Retina (tissue), 1 donor: ENCODE results near the gene ABLIM1.

Experiments
- DNase-seq: peaks from one replicate; pipeline ENCODE4 v3.0.0-alpha.2; 2016

ABLIM1 gene

DNA sequence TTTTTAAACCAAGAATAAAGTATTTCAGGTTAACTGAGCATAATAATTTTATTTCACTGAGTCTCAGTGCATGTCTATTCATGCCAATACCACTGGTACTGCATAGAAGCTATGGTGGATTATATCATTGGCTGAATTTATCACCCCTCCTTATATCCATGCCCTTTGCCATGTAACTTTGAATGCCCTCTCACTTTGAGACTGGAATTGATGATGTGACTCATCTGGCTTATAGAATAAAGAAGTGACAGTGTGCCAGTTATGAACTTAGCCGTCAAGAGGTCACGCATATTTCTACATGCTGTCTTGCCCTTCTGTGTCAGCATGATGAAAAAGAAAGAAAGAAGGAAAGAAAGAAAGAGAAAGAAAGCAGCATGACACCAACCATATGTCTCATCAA is 20.7 kb upstream of the ABLIM1 start:
- DNase-seq = no peak

- DNase-seq = no peak
Observed at GRCh38 chr10:114678336-114678735, 20.3 kb upstream of the ABLIM1 start.

DNA sequence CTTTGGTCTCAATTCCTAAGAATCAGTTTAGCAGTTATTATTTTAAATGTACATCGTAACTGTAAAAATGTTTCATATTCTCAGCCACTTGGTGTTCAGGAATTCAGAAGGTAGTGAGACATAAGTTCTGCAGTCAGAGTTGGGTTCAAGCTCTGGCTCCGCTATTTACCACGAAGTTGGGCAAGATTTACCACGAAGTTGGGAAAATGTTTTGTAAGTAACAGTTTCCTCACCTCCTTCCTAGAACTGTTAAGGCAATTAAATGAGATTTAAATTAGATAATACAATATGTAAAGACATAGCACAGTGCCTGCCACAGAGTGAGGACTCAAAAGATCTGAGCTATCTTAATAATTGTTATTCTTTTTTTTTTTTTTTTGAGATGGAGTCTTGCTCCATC is 16.3 kb upstream of the ABLIM1 start:
- DNase-seq = no peak

GRCh38 chr10:114669648-114670047 is 11.6 kb upstream of the ABLIM1 start:
- no peak for DNase-seq

DNA sequence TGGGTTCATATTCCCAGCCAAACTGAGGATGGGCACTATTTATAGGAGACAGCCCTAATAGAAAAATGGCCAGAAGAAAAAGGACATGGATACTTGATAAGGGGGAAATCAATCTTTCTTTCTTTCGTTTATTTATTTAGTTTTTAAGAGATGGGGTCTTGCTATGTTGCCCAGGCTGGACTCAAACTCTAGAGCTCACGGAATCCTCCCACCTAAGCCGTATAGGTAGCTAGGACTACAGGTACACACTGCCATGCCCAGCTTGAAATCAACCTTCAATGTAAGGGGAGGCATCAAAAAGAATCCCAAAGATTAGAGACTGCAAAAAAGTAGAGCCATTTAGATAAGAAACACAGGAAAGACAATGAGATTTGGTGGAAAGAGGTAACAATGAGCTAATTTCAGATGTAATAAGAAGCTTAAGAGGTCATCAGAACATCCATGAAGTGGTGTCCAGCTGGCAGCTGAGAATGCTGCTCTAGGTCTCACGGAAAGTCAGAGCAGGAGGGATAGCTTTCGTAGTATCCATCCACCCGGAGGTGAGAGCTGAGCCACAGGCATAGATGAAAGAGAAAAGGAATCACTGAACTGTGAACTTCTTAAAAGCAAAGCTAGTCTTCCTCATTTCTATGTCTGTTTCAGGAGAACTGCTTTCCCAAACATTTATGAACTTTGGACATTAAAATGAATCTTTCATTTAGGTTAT is 10.5 kb upstream of the ABLIM1 start:
- no peak for DNase-seq

DNA sequence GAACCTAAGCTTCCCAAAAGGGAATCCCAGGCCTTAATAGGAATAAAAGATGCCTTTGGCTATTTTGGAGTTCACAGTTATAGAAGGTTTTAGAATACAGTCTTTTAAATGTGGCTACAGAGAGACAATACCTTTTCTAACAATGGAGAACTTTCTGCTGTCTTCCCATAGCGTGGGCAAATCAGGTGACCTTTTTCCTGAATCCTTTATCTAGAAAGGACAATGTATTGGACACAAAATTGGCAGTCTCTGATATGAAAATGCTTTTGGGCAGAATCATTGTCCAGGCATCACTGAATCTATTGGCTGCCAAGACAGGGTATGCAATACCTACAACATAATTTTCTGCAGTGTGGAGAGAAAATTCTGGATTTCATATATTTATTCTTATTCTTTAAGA is 7.8 kb upstream of the ABLIM1 start:
- DNase-seq = no peak

DNA sequence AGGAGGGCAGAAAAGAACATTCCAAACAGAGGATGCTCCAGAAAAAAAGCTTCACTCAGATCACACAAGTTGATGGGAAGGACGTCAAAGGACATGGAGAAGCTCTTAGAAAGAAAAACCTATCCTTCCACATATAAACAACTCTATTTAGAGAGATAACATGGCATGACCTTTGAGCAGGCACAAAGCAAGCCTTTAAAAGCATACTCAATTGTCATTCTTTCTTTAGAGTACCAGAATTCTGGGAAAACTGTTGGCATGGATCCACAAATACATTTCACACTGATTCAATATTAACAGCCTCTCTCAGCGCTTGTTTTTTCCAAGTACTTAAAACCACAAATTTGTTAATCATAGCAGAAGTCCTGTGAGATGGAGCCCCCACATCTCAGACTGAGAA is 7.3 kb upstream of the ABLIM1 start:
- no peak for DNase-seq

DNA sequence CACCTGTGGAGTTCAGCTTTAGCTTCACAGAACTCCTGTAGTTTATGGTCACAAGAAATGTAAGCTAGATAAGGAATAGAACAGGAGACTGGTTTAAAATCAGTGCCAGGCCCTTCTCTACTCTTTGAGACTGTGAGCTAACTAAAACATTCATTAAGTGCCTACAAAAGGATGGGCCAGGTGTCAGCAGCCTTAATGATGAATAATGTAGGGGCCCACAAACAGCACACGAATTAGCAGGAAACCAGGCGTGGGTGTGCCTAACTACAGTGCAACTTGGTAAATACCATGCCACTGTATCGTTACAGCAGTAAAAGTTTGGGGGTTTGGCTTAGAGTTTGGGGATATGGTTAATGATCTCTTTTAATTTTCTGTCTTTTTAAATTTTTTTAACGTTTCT is 6.1 kb upstream of the ABLIM1 start:
- DNase-seq = no peak

GRCh38 chr10:114663626-114664025 is 5.6 kb upstream of the ABLIM1 start:
- DNase-seq = peak; percentile 58

DNA sequence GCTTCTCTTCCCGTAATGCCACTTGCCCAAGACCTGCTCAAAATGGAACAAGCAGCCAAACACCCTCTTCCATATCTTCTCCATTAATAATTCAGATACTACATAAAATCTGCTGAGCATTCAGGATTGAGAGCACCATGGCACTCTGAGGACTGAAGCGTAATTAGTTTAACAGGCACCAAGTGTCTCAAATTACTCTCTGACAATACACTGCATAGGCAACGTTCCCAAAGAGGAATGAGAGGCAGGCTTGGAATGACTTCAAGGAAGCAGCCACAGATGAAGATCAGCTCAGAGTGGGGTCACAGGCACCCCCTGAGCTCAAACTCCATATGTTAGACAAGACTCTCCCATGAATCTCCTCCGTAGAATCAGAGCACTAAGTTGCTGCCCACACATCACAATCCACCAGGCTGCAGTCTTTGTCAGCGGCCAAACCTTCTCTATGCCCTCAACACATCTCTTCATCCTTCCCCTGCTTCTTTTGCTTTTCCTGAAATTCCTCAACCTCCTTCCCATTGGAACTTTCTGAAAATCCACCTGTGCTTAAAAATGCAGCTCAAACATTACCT is 4.7 kb upstream of the ABLIM1 start:
- DNase-seq = no peak

DNA sequence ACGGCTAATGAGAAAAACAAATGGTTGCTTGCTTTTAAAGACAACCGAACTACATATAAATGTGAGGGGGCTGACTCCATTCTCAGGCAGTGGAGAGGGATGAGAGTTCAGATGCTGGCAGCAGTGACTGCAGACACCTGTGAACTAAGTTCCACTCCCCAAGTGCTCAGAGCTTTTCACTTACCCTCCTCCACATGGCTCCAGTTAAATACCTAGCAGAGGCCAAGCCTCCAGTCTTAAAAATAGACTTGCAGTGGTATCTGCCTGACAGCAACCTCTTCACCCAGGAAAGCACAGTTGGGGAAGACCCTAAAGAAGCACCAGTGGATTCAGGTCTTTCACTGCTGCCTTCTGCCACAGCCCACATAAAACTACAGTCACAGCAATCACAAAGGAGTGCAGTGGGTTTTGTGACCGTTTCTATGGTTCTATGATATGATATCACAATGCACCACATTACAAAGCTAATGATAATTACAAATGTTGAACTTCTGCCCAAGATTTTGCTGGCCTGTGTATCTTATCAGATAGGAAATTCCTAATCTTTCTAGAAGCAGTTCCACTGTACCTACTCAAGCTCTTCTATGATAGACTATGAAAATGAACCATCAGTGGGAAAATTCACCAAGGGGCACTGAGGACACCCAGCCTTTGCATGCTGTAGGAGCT is 3.3 kb upstream of the ABLIM1 start:
- no peak for DNase-seq

DNA sequence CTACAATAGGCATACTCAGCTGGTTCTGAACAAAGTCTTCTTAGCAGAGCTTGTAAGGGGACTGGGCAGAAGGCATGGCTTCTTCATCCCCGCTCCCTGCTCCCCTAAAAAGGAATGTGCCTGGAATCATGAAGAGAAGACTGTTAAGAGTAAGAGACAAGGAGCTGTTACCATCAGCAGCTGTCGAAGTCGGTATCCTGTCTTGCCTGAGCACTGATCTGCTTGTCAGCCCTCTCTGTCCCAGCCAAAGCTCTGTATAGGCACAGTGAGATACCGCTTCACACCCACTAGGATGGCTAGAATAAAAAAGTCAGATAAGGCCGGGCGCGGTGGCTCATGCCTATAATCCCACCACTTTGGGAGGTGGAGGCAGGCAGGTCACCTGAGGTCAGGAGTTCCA is 2.4 kb downstream of the ABLIM1 start:
- no peak for DNase-seq

- DNase-seq = no peak
Observed at GRCh38 chr10:114654822-114655575, 3.1 kb downstream of the ABLIM1 start.

- DNase-seq = no peak
Observed at GRCh38 chr10:114653926-114654325, 4.1 kb downstream of the ABLIM1 start.

DNA sequence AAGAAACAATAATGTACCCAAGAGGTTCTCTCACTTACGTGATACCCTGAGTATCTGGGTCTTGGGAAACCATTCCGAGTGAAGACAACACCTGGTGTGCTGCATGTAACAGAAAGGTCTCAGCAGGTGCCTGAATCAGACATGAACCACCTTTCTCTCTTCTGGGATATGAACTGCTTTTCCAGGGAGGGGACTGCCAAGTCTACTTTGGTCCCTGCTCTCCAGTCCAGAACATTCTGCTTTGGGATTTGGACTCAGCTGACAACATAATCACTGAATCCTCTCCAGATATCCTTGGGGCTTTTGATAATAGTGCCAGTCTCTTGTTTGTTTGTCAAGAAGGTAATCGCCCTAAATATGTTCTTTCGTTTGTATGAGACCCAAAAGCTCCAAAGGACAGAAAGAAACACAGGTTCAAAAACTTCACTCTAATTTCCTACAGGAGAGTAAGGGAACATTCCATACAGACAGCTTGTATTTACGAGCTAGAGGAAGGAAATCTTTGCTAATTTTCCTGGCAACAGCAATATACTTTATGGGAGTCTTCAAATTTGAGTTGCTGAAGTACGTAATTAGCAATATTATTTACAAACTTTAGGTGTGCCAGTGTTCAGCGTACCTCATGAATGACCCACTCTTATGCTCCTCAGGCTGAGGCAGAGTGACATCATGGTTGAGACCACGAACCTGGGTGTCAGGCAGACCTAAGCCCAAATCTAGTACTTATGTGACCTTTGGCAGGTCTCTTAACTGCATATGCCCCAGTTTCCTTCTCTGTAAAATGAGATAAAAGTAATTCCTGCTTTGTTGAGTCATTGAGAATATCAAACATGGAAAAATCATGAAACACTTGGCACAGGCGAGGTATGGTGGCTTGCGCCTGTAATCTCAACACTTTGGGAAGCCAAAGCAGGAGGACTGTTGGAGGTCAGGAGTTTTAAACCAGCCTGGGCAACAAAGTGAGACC is 5.4 kb downstream of the ABLIM1 start:
- no peak for DNase-seq

DNA sequence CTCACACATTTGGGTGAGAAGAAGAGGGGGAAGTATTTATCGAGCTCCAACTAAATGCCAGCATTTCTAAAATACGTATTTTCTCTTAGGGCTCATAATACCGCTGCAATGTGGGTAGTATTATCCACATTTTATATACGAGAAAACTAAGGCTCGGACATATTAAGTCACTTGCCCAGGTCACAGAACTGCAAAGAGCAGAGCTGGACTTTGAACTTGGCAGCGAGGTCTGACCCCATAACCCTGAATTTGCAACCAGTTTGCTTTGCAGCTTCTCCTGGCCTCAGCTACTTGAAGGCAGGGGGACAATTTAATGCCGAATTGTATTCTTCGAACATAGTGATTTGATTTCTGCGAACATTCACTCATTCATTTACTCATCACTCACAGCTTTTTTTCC is 7.2 kb downstream of the ABLIM1 start:
- no peak for DNase-seq

GRCh38 chr10:114650266-114650665 is 7.8 kb downstream of the ABLIM1 start:
- no peak for DNase-seq

DNA sequence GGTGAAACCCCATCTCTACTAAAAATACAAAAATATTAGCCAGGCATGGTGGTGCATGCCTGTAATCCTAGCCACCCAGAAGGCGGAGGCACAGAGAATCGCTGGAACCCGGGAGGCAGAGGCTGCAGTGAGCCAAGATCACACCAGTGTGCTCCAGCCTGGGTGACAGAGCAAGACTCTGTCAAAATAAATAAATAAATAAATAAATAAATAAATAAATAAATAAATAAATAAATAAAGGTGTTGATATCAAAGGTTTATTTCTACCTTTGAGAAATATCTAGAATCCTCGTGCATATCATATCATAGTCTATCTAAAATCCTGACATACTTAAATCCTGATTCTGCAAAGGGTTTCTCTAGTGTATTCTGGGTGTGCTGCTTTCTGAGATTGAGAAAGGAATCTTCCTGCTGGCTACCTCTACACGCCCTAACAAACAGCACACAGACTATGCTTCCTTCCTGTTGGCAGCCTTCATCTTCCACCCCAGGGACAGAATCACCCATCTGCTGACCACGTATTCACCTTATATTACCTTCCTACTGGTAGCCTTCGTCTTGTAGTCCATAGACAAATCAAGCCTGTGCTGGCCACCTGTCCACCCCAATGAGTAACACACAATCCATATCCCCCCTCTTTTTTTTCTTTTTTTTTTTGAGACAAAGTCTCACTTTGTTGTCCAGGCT is 8.7 kb downstream of the ABLIM1 start:
- DNase-seq = no peak

DNA sequence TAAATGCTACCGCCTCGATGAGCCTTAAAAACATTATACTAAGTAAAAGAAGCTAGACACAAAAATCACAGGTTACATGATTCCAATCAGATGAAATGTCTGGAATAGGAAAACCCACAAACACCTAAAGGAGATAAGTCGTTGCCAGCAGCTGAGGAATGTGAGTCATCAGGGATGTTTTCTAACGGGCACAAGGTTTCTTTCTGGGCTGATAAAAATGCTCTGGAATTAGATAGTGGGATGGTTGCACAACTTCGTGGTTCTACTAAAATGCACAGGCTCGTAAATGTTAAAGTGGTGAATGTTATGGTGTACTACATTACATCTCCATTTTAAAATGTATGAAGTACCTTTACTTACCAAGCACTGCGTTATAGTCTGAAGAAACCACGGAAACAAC is 9.7 kb downstream of the ABLIM1 start:
- no peak for DNase-seq

- no peak for DNase-seq
Observed at GRCh38 chr10:114647545-114648138, 10.4 kb downstream of the ABLIM1 start.

GRCh38 chr10:114646426-114646825 is 11.6 kb downstream of the ABLIM1 start:
- no peak for DNase-seq

GRCh38 chr10:114645706-114646105 is 12.4 kb downstream of the ABLIM1 start:
- no peak for DNase-seq
